Measurements from ENCODE around the gene DDIT4. TPM values are rescaled to one million over a fixed set of nuclear protein-coding genes. Genes with fewer than 3 reads are reported as not detected.

DDIT4 gene
- total RNA-seq, 1 experiment from 2014 or later: 155 TPM

GRCh38 chr10:72241691-72242252 is 32.0 kb upstream of the DDIT4 start:
- TF ChIP-seq, protein P1, sequence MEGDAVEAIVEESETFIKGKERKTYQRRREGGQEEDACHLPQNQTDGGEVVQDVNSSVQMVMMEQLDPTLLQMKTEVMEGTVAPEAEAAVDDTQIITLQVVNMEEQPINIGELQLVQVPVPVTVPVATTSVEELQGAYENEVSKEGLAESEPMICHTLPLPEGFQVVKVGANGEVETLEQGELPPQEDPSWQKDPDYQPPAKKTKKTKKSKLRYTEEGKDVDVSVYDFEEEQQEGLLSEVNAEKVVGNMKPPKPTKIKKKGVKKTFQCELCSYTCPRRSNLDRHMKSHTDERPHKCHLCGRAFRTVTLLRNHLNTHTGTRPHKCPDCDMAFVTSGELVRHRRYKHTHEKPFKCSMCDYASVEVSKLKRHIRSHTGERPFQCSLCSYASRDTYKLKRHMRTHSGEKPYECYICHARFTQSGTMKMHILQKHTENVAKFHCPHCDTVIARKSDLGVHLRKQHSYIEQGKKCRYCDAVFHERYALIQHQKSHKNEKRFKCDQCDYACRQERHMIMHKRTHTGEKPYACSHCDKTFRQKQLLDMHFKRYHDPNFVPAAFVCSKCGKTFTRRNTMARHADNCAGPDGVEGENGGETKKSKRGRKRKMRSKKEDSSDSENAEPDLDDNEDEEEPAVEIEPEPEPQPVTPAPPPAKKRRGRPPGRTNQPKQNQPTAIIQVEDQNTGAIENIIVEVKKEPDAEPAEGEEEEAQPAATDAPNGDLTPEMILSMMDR (IDR thresholded peaks at IDR 0.05; ENCODE audit: insufficient read depth in 1 of 2, low read depth in 1 of 2, low read length in 1 of 2, severe bottlenecking in 1 of 2, unreplicated experiment in 1 of 2): no peak

DNA sequence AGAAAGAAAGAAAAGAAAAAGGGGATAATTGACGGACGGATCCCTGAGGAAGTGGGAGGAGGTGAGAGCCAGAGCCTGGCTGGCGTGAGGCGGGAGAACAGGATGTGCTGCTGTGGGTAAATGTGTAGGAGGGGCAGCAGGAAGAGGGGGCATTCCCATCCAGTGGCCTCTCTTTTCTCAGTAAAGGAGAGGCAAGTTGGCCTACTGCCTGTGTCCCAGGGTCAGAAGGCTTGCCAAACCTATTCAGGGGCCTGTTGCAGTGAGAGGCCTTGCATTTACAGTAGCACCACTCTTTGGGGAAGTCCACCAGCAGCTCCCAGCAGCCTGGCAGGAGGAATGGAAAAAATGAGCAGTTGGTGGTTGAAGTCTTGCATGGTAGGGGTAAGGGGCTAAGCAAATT is 31.0 kb upstream of the DDIT4 start:
- no peak overlapping the region for H3K4me3 ChIP-seq (ENCODE audit: low read depth, low read length)
- H3K27ac Mint-ChIP-seq (ENCODE audit: unreplicated experiment): peak overlapping the region; percentile 51
- no peak overlapping the region for H3K4me3 Mint-ChIP-seq (ENCODE audit: unreplicated experiment)
- H3K9me3 ChIP-seq: no peaks in the 10 kb centered on the region
- peaks cover 12% of the 10 kb centered on the region for H3K36me3 Mint-ChIP-seq (ENCODE audit: insufficient read depth, unreplicated experiment)
- CTCF ChIA-PET: interaction anchor here (0.6 kb wide), 1 partner anchor 12 kb away, joined by 3 read pairs; no protein-coding TSS in a partner anchor
- H3K4me1 ChIP-seq: peaks cover 22% of the 10 kb centered on the region
- no TSS peak for BruUV-seq (replicated peaks)
- peaks cover 23% of the 10 kb centered on the region for H3K4me1 Mint-ChIP-seq (ENCODE audit: low read depth, unreplicated experiment)
- H3K36me3 ChIP-seq (ENCODE audit: control insufficient read depth, insufficient read depth, low read length): no peaks in the 10 kb centered on the region
- DNase-seq: no peak
- TF ChIP-seq, protein P1 (IDR thresholded peaks at IDR 0.05; ENCODE audit: insufficient read depth in 1 of 2, low read depth in 1 of 2, low read length in 1 of 2, severe bottlenecking in 1 of 2, unreplicated experiment in 1 of 2): no peak
- H3K27me3 ChIP-seq (replicated peaks; ENCODE audit: control insufficient read depth, insufficient read depth, low read length): no peaks in the 10 kb centered on the region
- POLR2A ChIA-PET: no interaction called here
- H3K27me3 Mint-ChIP-seq (ENCODE audit: insufficient read depth, unreplicated experiment): no peaks in the 10 kb centered on the region
- no peaks in the 10 kb centered on the region for H3K9me3 Mint-ChIP-seq (ENCODE audit: unreplicated experiment)
- intact Hi-C loops (cut with micrococcal nuclease; ENCODE audit: unreplicated experiment): no loop called here

More at GRCh38 chr10:72241691-72242252, 32.0 kb upstream of the DDIT4 start:
- H3K9me3 ChIP-seq: no peaks in the 10 kb centered on the region
- no peak for DNase-seq
- no peak overlapping the region for H3K27ac Mint-ChIP-seq (ENCODE audit: unreplicated experiment)
- BruUV-seq (replicated peaks): no TSS peak
- H3K4me3 ChIP-seq (ENCODE audit: low read depth, low read length): no peak overlapping the region
- H3K27me3 Mint-ChIP-seq (ENCODE audit: insufficient read depth, unreplicated experiment): no peaks in the 10 kb centered on the region
- H3K27me3 ChIP-seq (replicated peaks; ENCODE audit: control insufficient read depth, insufficient read depth, low read length): no peaks in the 10 kb centered on the region
- H3K36me3 Mint-ChIP-seq (ENCODE audit: insufficient read depth, unreplicated experiment): peaks cover 16% of the 10 kb centered on the region
- peaks cover 23% of the 10 kb centered on the region for H3K4me1 Mint-ChIP-seq (ENCODE audit: low read depth, unreplicated experiment)
- intact Hi-C loops (cut with micrococcal nuclease; ENCODE audit: unreplicated experiment): no loop called here
- H3K4me1 ChIP-seq: peaks cover 22% of the 10 kb centered on the region
- POLR2A ChIA-PET: no interaction called here
- no peaks in the 10 kb centered on the region for H3K36me3 ChIP-seq (ENCODE audit: control insufficient read depth, insufficient read depth, low read length)
- H3K4me3 Mint-ChIP-seq (ENCODE audit: unreplicated experiment): no peak overlapping the region
- no peaks in the 10 kb centered on the region for H3K9me3 Mint-ChIP-seq (ENCODE audit: unreplicated experiment)
- CTCF ChIA-PET: interaction anchor here (0.6 kb wide), 2 partner anchors 30 to 123 kb away, joined by 5 read pairs; no protein-coding TSS in a partner anchor

GRCh38 chr10:72243822-72244437 is 29.8 kb upstream of the DDIT4 start:
- ChIA-PET CTCF (interaction anchor here (1.5 kb wide), 1 partner anchor 118 kb away, joined by 3 read pairs; no protein-coding TSS in a partner anchor), POLR2A (interaction anchor here (0.6 to 1.6 kb wide), 3 partner anchors 17 to 77 kb away, joined by 3 to 14 read pairs (median 3); no protein-coding TSS in a partner anchor)
- peak overlapping the region; percentile 61 for H3K27ac Mint-ChIP-seq (ENCODE audit: unreplicated experiment)
- no TSS peak for BruUV-seq (replicated peaks)
- peak in 1 of 2 experiments; percentile 60 for DNase-seq
- TF ChIP-seq, protein P1 (IDR thresholded peaks at IDR 0.05; ENCODE audit: insufficient read depth in 1 of 2, low read depth in 1 of 2, low read length in 1 of 2, severe bottlenecking in 1 of 2, unreplicated experiment in 1 of 2): peak in 1 of 2 experiments; percentile 9
- H3K9me3 Mint-ChIP-seq (ENCODE audit: unreplicated experiment): no peaks in the 10 kb centered on the region
- Histone ChIP-seq H3K4me1 (peaks cover 26% of the 10 kb centered on the region), H3K36me3 (ENCODE audit: control insufficient read depth, insufficient read depth, low read length) (no peaks in the 10 kb centered on the region), H3K9me3 (no peaks in the 10 kb centered on the region), H3K27me3 (replicated peaks; ENCODE audit: control insufficient read depth, insufficient read depth, low read length) (no peaks in the 10 kb centered on the region), H3K4me3 (ENCODE audit: low read depth, low read length) (no peak overlapping the region)
- H3K36me3 Mint-ChIP-seq (ENCODE audit: insufficient read depth, unreplicated experiment): peaks cover 12% of the 10 kb centered on the region
- peaks cover 23% of the 10 kb centered on the region for H3K4me1 Mint-ChIP-seq (ENCODE audit: low read depth, unreplicated experiment)
- H3K27me3 Mint-ChIP-seq (ENCODE audit: insufficient read depth, unreplicated experiment): no peaks in the 10 kb centered on the region
- intact Hi-C loops (cut with micrococcal nuclease; ENCODE audit: unreplicated experiment): loop anchor here (1.0 to 2.0 kb wide), 3 partner anchors 16 to 85 kb away; no protein-coding TSS in a partner anchor
- no peak overlapping the region for H3K4me3 Mint-ChIP-seq (ENCODE audit: unreplicated experiment)

All from Caco-2 (cell line).